ENCODE results near the gene MS4A10.
A peak's percentile ranks its signal among the peaks of the same experiment; 100 is the strongest.

MS4A10 gene

DNA sequence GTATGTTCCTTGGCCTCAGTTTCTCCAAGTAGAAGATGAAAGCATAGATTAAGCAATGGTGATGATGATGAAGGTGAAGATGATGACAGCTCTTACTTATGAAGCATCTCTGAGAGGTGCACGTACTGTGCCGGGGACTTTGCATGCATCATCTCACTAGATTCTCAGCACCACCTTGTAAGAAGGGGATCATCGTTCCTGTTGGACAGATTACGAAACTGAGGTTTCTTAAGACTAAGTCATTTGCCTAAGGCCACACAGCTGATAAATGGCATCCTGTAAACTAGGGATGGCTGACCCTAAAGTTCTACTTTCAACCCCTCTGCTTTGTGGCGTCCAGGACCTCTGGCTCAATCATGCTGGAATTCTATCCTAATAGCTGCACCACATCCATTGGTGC lies 19.8 kb upstream of the MS4A10 start:
- DNase-seq (ENCODE audit: low spot score), result no peak

DNA sequence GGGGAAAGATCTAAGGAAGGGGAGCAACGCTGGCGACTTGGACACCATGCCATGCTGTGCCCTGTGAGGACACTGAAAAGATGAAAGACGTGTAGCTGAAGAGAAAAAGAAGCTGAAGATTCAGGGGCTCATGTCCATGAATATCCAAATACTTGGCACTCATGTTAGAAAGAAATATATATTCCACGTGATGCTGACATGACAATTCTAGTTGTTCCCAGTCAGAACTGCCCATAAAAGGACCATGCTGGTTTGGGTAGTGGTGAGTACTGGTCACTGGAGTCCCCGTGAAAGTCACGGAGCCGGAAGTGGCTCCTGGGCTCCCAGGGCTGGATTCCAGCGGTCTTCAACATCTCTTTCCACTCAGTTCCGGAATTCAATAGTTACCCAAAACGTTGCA lies 18.6 kb upstream of the MS4A10 start:
- no peak for DNase-seq (ENCODE audit: low spot score)

DNA sequence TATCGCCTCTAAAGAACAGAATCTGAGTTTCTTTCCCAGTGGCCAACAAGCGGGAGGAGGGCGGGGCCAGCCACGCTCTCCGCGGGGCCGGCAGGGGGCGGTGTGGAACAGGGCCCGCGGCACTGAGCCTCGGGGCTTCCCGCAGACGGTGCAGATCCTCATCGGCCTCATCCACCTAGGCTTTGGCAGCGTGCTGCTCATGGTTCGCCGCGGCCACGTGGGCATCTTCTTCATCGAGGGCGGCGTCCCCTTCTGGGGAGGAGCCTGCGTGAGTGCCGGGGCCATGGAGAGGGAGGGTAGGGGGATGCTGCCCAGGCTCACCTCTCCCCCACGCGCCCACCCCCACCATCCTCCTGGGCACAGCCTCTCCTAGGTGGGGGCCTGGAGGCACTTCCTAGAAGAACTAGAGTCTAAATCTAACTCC lies 17.7 kb upstream of the MS4A10 start:
- DNase-seq (ENCODE audit: low spot score), result peak; percentile 60

DNA sequence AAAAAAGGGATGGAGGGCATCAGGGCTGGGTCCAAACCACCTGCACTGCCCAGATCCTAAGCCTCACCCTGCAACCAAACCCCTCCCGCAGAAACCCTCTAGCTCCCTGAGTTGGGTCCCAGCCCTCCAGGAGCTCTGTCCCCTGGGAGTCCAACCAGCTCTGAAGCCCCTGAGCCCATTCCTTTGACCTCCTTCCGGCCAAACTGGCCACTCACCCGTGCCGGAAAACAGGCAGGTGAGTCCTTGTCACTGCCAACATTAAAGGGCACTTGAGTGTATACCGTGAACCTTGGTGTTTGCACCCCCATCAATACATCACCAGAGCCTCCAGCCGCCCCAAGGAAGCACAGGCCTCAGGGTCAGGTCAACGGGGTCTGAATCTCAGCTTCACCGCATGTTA lies 16.9 kb upstream of the MS4A10 start:
- no peak for DNase-seq (ENCODE audit: low spot score)

DNA sequence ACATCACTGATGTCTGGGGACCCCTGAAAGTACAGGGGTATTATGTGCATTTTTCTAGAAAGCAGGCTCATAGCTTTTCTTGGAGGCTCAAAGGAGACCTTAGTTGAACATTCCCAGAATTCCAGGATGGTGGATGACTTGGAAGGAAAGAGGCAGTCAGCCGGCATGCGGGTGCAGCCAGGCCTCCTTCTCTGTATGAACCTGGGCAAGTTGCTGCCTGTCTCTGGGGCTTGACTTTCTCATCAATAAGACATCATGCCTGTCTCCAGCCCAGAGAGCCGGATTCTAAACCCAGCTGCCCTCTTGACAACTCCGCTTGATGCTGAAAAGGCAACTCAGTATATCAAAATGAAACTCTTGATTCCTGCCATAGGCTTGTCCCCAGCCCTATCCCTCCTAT lies 15.9 kb upstream of the MS4A10 start:
- DNase-seq (ENCODE audit: low spot score), result no peak

DNA sequence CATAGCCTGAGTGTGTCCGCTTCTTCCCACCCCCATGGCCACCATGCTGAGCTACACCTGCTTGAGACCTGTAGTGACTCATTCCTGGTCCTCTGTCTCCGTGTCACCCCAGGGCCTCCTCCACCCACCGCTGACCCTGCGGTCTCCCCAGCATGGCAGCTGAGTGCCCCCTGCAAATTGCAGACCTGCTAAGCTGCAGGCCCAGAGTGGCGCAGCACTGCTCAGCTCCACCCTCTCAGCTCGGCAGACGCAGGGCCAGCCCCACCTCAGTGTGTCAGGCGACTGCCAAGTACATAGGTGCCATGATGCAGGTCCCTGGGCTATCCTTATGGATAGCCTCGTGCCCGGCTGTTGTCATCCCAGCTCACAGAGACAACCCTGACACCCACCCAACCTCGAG lies 15.3 kb upstream of the MS4A10 start:
- no peak for DNase-seq (ENCODE audit: low spot score)

DNA sequence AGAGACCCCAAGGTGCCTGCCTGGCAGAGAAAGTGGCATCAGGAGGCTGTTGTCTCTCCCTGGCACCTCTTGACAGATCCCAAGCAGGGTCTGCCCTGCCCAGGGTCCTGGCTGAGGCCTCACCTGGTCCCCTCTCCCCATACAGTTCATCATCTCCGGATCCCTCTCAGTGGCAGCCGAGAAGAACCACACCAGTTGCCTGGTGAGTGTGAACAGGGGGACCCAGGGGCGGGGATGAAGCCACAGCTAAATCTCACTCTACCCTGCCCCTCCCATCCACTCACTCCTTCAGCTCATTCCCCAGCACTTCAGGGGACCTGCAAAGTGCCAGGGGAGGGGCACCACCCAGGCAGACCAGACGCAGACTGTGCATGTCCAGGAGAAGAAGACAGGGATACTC lies 14.0 kb upstream of the MS4A10 start:
- no peak for DNase-seq (ENCODE audit: low spot score)

DNA sequence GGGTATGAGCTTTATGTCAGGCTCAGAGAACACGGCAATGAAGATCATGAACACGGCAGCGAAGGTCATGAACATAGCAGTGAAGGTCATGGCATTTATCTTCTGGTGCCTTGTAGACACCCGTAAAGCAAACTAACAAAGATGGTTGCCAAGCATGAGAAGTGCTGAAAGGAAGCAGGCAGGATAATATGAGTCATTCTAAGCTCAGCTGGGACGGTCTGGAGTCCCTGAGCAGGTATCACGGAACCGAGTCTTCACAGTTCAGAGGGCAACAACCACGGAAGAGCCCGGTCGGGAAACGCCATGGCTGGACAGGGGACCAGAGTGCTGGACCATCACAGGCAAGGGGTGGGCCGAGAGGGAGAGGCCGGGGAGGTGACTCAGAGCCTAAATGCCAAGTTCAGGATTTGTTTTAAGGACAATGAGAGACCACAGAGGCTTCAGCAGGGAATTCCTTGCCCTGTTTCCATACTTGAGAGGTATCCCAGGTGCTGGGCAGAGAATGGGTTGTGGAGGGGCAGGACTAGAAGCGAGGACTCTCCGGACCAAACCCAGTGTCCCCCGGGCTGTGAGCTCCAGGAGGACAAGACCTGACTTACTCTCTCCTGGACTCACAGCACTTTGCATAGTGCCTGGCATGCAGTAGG lies 13.1 kb upstream of the MS4A10 start:
- DNase-seq (ENCODE audit: low spot score), result no peak

DNA sequence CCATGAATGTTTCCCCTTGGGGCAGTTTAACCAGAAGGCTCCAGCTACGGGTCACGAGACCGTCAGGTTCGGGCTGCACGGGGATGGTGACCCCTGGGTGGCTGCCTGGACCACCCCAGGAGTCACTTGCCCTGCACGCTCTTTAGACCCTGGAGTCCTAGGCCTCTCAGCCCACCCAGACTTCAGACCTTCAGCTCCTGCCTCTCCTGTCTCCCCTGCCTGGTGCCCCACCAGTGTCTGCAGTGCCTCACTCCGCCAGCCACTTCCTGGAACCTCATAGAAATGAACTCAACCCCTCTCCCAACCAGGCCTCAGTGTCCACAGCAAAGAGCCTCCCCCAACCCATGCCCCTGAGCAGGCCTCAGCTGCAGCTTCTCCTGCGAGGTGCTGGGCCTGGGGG lies 12.5 kb upstream of the MS4A10 start:
- DNase-seq (ENCODE audit: low spot score), result no peak

DNA sequence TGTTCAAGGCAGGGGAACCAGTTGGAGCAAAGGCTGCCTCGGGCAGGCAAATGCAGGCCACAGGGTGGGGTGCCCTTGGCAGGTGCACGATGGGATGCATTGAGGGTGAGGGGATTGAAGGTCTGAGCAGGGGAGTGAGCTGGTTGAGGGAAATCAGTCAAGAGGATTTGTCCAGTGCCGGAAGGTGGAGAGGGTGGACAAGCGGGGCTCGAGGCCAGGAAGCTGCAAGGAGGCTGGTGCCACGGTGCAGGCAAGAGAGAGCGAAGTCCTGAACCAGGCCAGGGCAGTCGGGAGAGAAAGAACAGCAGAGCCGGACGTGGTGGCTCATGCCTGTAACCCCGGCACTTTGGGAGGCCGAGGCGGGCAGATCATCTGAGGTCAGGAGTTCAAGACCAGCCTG lies 10.4 kb upstream of the MS4A10 start:
- DNase-seq (ENCODE audit: low spot score), result no peak

DNA sequence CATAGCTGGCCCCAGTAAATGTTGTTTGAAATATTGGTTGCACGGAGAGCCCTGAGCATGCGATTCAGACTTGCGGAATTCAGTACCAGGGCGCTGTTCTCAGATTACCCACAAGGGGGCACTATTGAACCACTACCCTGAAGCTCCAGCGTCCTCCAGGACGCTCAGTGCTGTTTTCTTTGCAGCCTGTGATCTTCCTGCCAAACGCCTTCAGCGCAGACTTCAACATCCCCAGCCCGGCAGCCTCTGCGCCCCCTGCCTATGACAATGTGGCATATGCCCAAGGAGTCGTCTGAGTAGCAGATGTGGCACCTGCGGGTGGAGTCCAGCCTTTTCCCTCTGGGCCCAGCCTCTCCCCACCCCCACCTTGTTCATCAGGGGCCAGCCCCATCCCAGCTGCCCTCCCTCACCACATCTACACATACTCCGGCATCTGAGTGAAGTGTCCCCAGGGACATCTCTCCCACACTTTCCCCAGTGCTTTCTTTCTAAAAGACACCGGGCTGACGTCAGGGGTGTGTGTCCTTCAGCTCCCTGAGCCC lies 9.6 kb upstream of the MS4A10 start:
- DNase-seq (ENCODE audit: low spot score), result peak; percentile 89

DNA sequence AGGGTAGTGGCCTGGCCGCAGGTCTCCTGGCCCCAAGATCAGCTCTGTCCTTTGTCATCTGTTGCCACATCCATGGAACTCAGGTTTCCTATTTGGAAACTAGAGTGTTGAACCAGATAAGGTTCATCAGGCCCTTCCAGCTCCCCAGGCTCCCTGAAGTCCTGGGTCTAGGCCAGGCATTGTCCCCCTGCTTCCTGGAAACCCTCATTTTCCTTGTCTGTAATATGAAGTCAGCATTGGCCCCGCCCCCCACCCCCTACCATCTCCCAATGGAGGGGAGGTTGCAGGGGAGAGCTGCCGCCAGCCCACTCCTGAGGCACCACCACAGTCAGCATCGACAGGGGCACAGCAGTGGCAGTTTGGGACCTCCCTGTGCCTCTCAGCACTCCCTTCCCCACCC lies 9.0 kb upstream of the MS4A10 start:
- DNase-seq (ENCODE audit: low spot score), result no peak

DNA sequence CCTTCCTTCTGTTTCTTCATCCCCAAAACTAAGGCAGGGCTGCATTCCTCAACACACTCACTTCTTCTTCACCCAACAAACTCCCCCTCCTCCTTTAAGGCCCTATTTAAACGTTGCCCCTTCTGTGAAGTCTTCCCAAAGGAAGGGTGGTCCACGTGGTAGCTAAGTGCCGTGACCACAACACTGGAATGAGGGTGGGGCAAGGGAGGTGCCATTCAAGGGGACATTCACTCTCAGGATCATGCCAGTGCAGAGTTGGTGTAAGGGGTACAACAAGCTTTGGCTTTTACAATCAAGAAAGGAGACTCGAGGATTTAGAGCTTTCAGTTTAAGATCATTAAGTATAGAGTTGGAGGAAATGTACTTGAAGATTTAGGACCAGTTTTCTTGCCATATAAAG lies 8.0 kb upstream of the MS4A10 start:
- DNase-seq (ENCODE audit: low spot score), result no peak

DNA sequence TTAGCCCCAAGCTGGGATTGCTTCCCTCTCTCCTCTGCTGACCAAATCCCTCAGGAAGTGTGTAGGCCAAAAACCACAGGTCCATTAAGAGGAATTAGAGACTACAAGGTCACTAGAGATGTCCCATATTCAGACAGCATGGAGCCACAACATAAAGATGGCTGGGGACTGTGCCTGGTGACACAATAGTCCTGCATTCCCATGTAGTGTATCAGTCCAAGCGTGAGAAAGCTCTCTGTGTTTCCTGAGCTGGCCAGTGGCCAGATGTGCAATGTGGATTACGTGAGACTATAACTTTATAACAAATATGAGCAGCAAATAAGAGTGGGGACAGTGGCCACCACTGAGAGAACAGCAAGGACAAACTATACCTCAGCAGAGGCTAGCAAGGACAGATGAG lies 7.6 kb upstream of the MS4A10 start:
- no peak for DNase-seq (ENCODE audit: low spot score)

DNA sequence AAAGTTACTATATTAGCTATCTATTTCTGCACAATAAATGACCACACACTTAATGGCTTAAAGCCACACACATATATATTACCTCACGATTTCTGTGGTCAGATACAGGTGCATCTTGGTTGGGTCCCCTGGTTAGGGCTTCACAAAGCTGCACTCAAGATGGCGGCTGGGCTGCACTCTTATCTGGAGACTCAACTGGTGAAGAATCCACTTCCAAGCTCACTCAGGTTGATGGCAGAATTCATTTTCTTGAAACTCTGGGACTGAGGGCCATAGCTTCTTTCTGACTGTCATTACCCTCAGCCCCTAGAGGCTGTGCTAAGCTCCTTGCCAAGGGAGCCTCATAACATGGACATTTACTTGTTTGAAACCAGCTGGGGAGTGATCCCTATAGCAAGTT lies 5.1 kb upstream of the MS4A10 start:
- DNase-seq (ENCODE audit: low spot score), result no peak

DNA sequence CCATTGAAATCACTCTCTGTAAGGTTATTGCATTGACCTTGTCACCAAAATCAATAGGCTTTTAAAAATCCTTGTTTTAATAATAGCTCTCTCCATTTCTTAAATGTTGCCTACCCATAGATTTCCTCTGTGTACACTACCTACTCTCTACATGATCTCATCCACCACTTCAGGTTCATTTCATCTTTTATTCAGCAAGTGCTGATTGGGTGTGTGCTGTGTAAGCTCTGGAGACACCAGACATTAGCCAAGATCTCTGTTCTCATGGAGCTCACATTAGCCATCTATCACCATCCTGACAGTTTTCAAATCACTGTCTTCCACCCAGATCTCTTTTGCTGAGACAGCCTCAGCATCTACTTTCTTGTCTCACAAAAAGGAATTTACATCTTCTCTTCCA lies 4.4 kb upstream of the MS4A10 start:
- no peak for DNase-seq (ENCODE audit: low spot score)

DNA sequence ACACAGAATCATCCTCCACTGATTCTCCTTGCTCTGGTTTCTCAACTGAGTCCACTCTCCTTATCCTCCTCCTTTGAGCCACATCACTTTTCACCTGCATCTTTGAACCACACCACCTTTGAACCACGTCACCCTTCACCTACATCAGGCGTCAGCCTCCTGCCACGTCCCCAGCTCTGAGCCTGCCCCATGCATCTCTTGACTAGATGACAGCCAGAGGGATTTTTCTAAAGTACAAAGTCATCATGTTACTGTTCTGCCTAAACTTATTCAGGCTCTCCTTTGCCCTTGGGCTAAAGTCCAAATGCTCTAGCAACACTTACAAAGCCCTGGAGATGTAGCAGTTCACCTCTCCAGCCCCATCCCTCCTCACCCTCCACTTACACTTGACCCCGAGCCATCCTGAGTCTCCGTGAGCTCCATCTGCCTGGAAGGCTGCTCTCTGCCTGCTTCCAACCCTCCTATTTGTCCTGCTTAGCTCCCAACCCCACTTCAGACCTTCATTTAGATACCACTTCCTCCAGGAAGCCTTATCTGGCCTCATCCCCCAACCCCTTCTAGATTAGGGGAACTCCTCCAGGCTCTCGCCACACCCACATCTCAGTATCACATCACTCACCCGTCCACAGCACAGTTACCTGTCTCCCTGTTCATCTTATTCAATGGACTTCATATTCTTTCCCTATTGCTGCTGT lies 3.7 kb upstream of the MS4A10 start:
- no peak for DNase-seq (ENCODE audit: low spot score)

DNA sequence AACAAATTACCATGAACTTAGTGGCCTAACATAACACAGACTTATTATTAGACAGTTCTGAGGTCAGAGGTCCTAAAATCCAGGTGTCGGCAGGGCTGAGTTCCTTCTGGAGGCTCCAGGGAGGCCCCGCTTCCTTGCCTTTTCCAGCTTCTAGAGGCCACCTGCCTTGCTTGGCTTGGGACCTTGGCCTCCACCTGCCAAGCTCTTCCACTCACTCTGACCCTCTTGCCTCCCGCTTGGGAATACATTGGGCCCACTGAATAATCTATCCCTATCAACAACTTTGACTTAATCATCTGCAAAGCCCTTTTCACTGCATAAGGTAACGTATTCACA lies 3.2 kb upstream of the MS4A10 start:
- DNase-seq (ENCODE audit: low spot score), result no peak

DNA sequence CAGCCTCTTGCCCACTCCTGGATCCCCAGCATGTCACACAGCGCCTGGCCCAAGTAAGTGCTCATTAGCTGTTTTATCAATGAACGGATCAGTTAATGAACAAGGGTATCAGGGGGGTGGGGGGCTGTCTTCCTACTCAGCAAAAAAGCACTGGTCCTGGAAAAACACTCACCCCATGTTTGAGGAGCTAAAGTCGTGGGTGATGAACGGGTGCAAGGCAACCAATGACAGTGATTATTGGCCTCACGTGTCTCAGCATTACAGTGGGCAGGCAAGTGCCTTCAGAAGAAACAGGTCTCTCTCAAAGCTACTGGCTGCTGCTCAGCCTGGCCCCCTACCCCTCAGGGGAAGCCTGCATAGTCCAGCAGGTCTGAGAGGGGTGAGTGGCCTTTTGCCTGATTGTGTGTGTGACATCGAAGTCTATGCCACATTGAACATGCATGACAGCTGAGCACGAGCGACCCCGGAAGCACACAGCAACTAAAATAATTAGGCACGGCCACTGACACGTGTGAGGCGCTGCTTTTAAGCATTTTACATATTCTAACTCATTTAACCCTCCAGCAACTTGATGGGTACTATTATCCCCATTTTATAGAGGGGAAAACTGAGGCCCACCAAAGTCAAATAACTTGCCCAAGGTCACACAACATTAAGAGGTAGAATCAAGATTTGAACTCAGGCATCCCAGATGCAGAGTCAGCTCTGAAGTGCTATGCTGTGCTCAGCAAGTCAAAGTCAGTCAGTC lies 2.6 kb upstream of the MS4A10 start:
- no peak for DNase-seq (ENCODE audit: low spot score)

DNA sequence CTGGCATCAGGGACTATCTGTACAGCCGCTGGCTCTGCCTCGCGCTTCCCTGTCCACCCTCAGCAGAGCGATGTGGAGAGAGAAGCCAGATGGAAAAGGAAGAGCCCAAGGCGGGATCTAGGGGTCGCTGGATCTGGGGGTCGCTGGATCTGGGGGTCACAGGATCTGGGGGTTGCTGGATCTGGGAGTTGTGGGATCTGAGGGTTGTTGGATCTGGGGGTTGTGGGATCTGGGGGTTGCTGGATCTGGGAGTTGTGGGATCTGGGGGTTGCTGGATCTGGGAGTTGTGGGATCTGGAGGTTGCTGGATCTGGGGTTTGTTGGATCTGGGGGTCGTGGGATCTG lies 2.0 kb upstream of the MS4A10 start:
- no peak for DNase-seq (ENCODE audit: low spot score)

DNA sequence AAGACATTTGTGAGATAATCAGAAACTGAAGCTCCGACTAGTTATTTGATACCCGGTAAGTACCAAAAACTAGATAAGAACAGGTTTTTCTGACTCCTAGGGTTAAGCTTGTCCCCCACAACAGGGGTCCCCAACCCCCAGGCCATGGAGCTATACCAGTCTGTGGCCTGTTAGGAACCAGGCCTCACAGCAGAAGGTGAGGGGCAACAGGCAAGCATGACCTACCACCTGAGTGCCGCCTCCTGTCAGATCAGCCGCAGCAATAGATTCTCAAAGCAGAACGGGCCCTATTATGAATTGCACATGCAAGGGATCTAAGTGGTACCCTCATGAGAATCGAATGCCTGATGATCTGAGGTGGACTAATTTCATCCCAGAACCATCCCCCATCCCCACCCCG lies 1.2 kb upstream of the MS4A10 start:
- no peak for DNase-seq (ENCODE audit: low spot score)

DNA sequence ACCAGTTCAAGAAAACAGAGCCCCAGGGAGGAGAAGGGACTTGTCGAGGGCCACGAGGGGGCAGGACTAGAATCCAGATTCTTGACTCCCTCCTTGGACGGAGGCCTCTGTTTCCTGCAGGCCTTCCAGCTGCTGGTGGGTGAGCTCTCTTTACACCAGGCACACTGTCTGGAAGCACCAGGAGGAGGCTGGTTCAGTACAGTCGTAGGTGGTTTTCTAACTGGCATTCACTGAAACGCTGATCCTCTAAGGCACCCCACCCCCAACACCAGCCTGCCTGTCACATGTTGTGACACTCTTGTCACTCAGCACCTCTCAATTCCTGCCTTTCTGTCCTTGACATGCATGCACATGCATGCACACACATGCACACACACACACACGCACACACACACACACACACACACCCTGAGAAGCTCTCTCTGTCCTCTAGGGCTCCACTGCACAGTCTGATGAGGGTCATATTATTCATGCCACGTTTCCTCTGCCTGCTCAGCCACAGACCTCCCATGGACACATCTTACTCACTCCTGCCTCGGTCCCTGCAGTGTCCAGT lies 751 bp downstream of the MS4A10 start:
- no peak for DNase-seq (ENCODE audit: low spot score)
